A549 (cell line): Measurements from ENCODE around the gene ACSF3.

ENCODE experiments used
- CBX8 ChIP-seq: fragments of 200-600 bp; sonication (generic); IDR thresholded peaks from 2 replicates; pipeline ENCODE4 v1.6.1; 2016
- CEBPB ChIP-seq, 2 experiments: fragments of >200 bp in 1 of 2; sonication (Bioruptor Twin) in 1 of 2; formaldehyde crosslinking in 1 of 2; IDR thresholded peaks; 2 replicates each; pipeline ENCODE4 v1.6.1; 2012 to 2016
- CTCF ChIP-seq: fragments of >200 bp; sonication (Bioruptor Twin); formaldehyde crosslinking; IDR thresholded peaks from 3 replicates; pipeline ENCODE4 v1.5.1; 2016
- SMC3 ChIP-seq: fragments of >200 bp; sonication (Bioruptor Twin); formaldehyde crosslinking; IDR thresholded peaks from 3 replicates; pipeline ENCODE4 v1.6.1; 2018; ENCODE audit warnings: inconsistent platforms
- ZNF302 ChIP-seq: fragments of 250-450 bp; sonication (Bioruptor Pico); IDR thresholded peaks from 2 replicates; pipeline ENCODE4 v1.9.0; 2021; ENCODE audit warnings: inconsistent platforms, mild to moderate bottlenecking, moderate library complexity

GRCh38 chr16:89142474-89143195, 49.0 kb downstream of the ACSF3 start:
- no peak for TF ChIP-seq CEBPB (IDR thresholded peaks at IDR 0.05)
- TF ChIP-seq CTCF = no peak
- no peak for TF ChIP-seq ZNF302
- TF ChIP-seq CBX8 = no peak
- TF ChIP-seq SMC3 = no peak
